Cardiac fibroblast (primary cell): Measurements from ENCODE around the gene FCHO1.

Experiments
- DNase-seq, 2 donors: peaks; one replicate each; pipeline versions ENCODE4 v3.0.0 to v3.0.0-alpha.2; 2010; ENCODE audit warnings: low read depth in 2 of 2
- H3K4me3 ChIP-seq, 2 donors: replicated peaks in 1 of 2; 1 replicate in 1 of 2; 2 replicates in 1 of 2; pipeline ENCODE4 v1.5.1; 2011; ENCODE audit warnings: low read depth in 2 of 2, low read length in 2 of 2, mild to moderate bottlenecking in 2 of 2, moderate library complexity in 1 of 2
- TF ChIP-seq, protein P1 (sequence below): IDR thresholded peaks from one replicate; pipeline ENCODE4 v1.5.1; 2011; ENCODE audit warnings: low read depth, mild to moderate bottlenecking, low read length, inconsistent platforms

Gene FCHO1

GRCh38 chr19:17811681-17812080 lies 60.4 kb downstream of the FCHO1 start:
- no peak for DNase-seq
- TF ChIP-seq, protein P1, sequence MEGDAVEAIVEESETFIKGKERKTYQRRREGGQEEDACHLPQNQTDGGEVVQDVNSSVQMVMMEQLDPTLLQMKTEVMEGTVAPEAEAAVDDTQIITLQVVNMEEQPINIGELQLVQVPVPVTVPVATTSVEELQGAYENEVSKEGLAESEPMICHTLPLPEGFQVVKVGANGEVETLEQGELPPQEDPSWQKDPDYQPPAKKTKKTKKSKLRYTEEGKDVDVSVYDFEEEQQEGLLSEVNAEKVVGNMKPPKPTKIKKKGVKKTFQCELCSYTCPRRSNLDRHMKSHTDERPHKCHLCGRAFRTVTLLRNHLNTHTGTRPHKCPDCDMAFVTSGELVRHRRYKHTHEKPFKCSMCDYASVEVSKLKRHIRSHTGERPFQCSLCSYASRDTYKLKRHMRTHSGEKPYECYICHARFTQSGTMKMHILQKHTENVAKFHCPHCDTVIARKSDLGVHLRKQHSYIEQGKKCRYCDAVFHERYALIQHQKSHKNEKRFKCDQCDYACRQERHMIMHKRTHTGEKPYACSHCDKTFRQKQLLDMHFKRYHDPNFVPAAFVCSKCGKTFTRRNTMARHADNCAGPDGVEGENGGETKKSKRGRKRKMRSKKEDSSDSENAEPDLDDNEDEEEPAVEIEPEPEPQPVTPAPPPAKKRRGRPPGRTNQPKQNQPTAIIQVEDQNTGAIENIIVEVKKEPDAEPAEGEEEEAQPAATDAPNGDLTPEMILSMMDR, result no peak
- H3K4me3 ChIP-seq, result no peak overlapping the region

DNA sequence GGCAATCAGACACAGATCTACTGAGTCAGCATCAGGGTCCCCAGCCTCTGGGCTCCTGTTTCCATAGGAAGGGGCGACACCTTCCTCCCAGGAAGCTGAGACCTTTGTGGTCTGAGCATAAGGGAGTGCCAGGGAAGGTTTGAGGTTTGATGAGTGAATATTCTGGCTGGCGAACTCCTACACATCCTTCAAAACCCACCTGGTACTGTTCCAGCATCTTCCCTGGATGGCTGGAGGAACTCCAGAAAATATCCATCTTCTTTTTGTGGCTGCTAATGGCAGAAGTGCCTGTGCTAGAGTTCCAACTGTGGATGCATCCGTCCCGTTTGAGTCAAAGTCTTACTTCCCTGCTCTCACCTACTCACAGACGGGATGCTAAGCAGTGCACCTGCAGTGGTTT lies 60.8 kb downstream of the FCHO1 start:
- H3K4me3 ChIP-seq, result no peak overlapping the region
- DNase-seq, result no peak
- TF ChIP-seq, protein P1, result no peak

- no peak for DNase-seq
- TF ChIP-seq, protein P1, result no peak
- H3K4me3 ChIP-seq, result no peak overlapping the region
Measured at GRCh38 chr19:17817668-17818363, 66.5 kb downstream of the FCHO1 start.

- no peak for DNase-seq
- H3K4me3 ChIP-seq, result no peak within 1 kb of the TSS
- TF ChIP-seq, protein P1, result no peak
Measured at GRCh38 chr19:17821190-17821589, 69.9 kb downstream of the FCHO1 start, which contains the start of gene INSL3. TSS of gene INSL3 (minus strand) at chr19:17821519. CDS start at chr19:17821506, 13 bp downstream.

- TF ChIP-seq, protein P1, result no peak
- no peak overlapping the region for H3K4me3 ChIP-seq
- no peak for DNase-seq
Measured at GRCh38 chr19:17824339-17824738, 73.1 kb downstream of the FCHO1 start.

GRCh38 chr19:17826508-17827056 lies 75.3 kb downstream of the FCHO1 start:
- no peak overlapping the region for H3K4me3 ChIP-seq
- no peak for DNase-seq
- TF ChIP-seq, protein P1, result no peak
